ENCODE measurements around the gene SOAT2.

DNA sequence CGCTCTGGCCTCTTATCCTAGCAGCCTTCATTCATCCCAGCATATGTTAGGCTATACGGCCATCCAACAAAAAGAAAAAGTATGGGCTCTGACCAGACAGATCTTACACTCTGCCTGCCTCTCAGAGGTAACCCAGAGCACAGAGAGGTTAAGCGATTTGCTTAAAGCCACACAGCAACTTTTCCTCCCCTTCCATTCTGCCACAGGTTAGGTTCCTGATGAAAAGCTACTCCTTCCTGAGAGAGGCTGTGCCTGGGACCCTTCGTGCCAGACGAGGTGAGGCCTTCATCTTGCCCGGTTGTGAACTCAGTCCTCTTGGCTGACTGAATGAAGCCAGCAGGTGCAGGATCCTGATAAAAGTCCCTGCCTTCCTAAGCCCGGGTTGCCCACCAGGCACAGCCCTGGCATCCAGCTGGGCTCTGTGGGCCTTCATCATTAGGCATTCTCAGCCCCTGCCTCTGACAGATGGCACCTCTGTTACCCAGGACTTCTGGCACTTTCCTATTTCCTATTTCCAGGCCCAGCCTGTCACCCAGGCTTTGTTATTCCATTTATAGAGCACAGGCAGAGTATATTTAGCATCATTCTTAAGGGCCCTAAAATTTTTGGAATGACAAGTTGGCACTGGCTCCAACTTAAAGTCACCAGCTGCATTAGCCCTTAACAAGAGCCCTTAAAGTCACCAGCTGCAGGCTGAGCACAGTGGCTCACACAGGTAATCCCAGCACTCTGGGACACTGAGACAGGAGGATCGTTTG, 12.8 kb downstream of the SOAT2 start:
- TF ChIP-seq POLR2AphosphoS5 (IDR thresholded peaks at IDR 0.05; ENCODE audit: insufficient read depth, low read depth, low read length) (no peak), POLR2A (IDR thresholded peaks at IDR 0.05; ENCODE audit: low read depth, low read length) (no peak), EZH2 (IDR thresholded peaks at IDR 0.05; ENCODE audit: borderline replicate concordance, low read depth, low read length, severe bottlenecking) (no peak), JUN (IDR thresholded peaks at IDR 0.05; ENCODE audit: borderline replicate concordance, insufficient read depth, insufficient read length, low read depth) (no peak), GATA2 (IDR thresholded peaks at IDR 0.05; ENCODE audit: insufficient read depth, insufficient read length, low read depth, low read length) (no peak), MYC (IDR thresholded peaks at IDR 0.05; ENCODE audit: low read depth, low read length) (no peak), FOS (IDR thresholded peaks at IDR 0.05; ENCODE audit: borderline replicate concordance, insufficient read depth, low read length) (no peak)
- TF ChIP-seq, protein P1, sequence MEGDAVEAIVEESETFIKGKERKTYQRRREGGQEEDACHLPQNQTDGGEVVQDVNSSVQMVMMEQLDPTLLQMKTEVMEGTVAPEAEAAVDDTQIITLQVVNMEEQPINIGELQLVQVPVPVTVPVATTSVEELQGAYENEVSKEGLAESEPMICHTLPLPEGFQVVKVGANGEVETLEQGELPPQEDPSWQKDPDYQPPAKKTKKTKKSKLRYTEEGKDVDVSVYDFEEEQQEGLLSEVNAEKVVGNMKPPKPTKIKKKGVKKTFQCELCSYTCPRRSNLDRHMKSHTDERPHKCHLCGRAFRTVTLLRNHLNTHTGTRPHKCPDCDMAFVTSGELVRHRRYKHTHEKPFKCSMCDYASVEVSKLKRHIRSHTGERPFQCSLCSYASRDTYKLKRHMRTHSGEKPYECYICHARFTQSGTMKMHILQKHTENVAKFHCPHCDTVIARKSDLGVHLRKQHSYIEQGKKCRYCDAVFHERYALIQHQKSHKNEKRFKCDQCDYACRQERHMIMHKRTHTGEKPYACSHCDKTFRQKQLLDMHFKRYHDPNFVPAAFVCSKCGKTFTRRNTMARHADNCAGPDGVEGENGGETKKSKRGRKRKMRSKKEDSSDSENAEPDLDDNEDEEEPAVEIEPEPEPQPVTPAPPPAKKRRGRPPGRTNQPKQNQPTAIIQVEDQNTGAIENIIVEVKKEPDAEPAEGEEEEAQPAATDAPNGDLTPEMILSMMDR (IDR thresholded peaks at IDR 0.05; ENCODE audit: extremely low read depth in 1 of 2, insufficient read depth in 1 of 2, low read depth in 1 of 2, low read length in 2 of 2) = no peak
- TF ChIP-seq, protein P2, sequence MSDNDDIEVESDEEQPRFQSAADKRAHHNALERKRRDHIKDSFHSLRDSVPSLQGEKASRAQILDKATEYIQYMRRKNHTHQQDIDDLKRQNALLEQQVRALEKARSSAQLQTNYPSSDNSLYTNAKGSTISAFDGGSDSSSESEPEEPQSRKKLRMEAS (IDR thresholded peaks at IDR 0.05; ENCODE audit: insufficient read depth, insufficient read length) = no peak

Measured in endothelial cell of umbilical vein (primary cell).